RWPE2 (cell line): ENCODE measurements around the gene SCNM1.
A peak's percentile ranks its signal among the peaks of the same experiment; 100 is the strongest.

Source experiments
- ATAC-seq: fragments of 200-7000 bp; cut with Tn5 transposase; 3 replicates; pipeline ENCODE4 v1.9.1; 2021; ENCODE audit warnings: low read depth
- DNase-seq: peaks from one replicate; pipeline ENCODE4 v3.0.0-alpha.2; 2020; ENCODE audit warnings: low spot score
- H3K27ac ChIP-seq: fragments of 450-650 bp; 2 replicates; pipeline ENCODE4 v1.5.1; 2017; ENCODE audit warnings: mild to moderate bottlenecking; ENCODE audit not compliant: poor library complexity, severe bottlenecking
- H3K27me3 ChIP-seq: fragments of 250-450 bp; sonication (Bioruptor Pico); 2 replicates; pipeline ENCODE4 v1.5.1; 2021; ENCODE audit warnings: mild to moderate bottlenecking, moderate library complexity; ENCODE audit not compliant: insufficient read depth, poor library complexity, severe bottlenecking
- H3K36me3 ChIP-seq: fragments of 250-450 bp; sonication (Bioruptor Pico); 2 replicates; pipeline ENCODE4 v1.5.1; 2020; ENCODE audit warnings: low read depth, mild to moderate bottlenecking, moderate library complexity
- H3K4me1 ChIP-seq: fragments of 250-450 bp; sonication (Bioruptor Pico); 2 replicates; pipeline ENCODE4 v1.5.1; 2021; ENCODE audit warnings: mild to moderate bottlenecking, moderate library complexity; ENCODE audit not compliant: insufficient read depth, poor library complexity, severe bottlenecking
- H3K4me3 ChIP-seq: fragments of 250-450 bp; sonication (Bioruptor Pico); 2 replicates; pipeline ENCODE4 v1.5.1; 2021; ENCODE audit warnings: mild to moderate bottlenecking, moderate library complexity; ENCODE audit not compliant: severe bottlenecking
- H3K9me3 ChIP-seq: fragments of 250-450 bp; sonication (Bioruptor Pico); 2 replicates; pipeline ENCODE4 v1.5.1; 2021; ENCODE audit warnings: mild to moderate bottlenecking, moderate library complexity; ENCODE audit not compliant: severe bottlenecking
- TF ChIP-seq, protein P1 (sequence below): fragments of 450-650 bp; IDR thresholded peaks from one replicate; pipeline ENCODE4 v1.5.1; 2017; ENCODE audit warnings: mild to moderate bottlenecking, moderate library complexity; ENCODE audit not compliant: poor library complexity, severe bottlenecking

Gene SCNM1

DNA sequence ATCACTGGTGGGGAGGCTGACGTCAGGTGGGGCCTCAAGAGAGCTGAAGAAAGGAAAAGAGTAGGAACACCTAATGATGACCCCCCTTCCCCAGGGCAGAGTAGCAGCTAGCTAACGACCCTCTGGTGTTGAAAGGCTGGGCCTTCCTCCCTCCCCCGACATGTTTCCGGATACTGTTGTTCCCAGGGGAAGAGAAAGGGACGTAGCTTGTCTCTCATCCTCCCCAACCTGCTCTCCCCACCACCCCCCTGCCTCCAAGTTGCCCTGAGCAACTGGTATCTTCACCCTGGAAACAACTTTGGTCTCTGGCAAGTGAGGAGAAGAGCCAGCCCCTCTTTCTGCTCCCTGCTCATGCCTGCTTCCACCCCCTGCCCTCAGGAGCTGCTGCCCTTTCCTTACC is 22.0 kb upstream of the SCNM1 start:
- Histone ChIP-seq H3K4me3 (no peak overlapping the region), H3K27me3 (no peaks in the 10 kb centered on the region), H3K4me1 (no peaks in the 10 kb centered on the region), H3K27ac (no peak overlapping the region), H3K9me3 (no peaks in the 10 kb centered on the region), H3K36me3 (no peaks in the 10 kb centered on the region)
- ATAC-seq (no peak), DNase-seq (no peak)
- TF ChIP-seq, protein P1, sequence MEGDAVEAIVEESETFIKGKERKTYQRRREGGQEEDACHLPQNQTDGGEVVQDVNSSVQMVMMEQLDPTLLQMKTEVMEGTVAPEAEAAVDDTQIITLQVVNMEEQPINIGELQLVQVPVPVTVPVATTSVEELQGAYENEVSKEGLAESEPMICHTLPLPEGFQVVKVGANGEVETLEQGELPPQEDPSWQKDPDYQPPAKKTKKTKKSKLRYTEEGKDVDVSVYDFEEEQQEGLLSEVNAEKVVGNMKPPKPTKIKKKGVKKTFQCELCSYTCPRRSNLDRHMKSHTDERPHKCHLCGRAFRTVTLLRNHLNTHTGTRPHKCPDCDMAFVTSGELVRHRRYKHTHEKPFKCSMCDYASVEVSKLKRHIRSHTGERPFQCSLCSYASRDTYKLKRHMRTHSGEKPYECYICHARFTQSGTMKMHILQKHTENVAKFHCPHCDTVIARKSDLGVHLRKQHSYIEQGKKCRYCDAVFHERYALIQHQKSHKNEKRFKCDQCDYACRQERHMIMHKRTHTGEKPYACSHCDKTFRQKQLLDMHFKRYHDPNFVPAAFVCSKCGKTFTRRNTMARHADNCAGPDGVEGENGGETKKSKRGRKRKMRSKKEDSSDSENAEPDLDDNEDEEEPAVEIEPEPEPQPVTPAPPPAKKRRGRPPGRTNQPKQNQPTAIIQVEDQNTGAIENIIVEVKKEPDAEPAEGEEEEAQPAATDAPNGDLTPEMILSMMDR, result no peak

DNA sequence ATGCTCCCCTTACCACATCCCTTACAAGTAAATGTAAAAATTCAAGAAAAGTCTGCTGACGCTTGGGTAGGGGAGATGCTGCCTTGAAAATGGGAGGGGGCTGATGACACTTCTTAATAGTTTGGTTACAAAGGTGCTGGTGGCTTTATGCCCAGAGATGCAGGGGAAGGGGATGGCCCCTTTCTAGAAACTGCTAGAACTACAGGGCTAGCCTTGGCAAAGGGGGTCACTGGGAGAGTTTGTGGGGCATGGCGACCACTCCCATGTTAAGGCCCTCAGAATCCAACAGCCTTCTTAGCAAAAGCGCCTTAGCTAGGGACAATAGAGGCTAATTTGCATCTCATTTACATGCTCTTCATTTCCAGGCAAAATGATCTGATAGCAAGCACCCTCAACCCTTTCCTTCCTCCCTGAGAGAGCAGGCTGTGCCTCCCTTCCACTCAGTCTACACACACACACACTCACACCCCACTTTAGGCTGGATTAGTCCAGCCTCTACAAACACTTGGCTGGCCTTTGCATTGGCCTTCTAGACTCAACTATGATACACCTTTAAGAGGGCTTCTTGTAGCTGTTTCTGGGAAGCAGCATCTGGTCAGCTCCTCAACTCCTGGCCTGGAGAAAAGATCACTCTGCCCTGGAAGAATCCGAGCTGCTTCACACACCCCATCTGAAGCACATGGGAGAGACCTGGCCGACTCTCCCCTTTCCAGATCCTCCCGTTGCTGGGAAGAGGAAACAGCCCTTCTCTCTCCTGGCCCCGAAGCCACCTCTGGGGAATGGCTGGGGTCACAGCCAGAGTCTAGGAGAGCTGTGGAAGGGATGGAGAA is 21.3 kb upstream of the SCNM1 start:
- Histone ChIP-seq H3K9me3 (no peaks in the 10 kb centered on the region), H3K4me1 (no peaks in the 10 kb centered on the region), H3K27ac (no peak overlapping the region), H3K36me3 (no peaks in the 10 kb centered on the region), H3K27me3 (no peaks in the 10 kb centered on the region), H3K4me3 (no peak overlapping the region)
- ATAC-seq (no peak), DNase-seq (no peak)
- TF ChIP-seq, protein P1, result no peak

DNA sequence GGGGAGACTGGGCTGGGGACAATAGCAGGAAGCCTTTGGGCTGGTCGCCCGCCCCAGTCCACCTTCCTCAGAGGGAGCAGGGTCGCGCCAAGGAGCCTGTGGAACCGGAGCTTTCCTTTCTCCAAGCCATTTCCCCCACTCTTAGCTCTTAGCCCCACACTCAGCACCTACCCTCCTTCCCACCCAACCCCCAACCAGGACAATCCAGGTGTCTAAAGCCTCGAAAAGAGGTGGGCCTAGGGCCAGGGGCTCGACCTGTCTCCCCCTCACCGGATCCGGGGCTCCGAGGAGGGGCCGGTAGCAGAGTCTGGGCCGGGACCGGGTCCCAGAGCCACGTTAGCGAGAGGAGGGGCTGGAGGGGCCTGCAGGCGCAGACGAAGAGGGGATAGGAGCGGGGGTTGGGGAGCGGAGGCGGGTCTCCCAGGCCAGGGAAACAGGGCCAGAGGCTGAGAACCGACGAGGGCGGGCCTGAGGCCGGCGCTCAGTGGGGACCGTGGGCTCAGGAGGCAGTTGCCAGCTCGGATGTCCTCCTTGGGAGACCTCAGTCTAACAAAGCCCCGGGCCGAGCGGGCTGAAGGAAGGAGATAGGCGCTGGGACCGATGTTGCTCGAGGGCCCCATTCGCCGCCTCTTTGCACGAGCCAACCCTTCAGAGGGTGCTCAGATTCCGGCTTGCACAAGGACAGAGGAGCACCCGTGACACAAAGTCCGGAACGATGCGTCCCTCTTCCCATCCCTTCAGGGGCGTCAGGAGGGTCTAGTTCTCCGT is 20.5 kb upstream of the SCNM1 start:
- no peak overlapping the region for H3K27ac ChIP-seq
- TF ChIP-seq, protein P1, result no peak
- H3K4me3 ChIP-seq, result peak overlapping the region; percentile 39
- no peaks in the 10 kb centered on the region for H3K27me3 ChIP-seq
- H3K36me3 ChIP-seq, result no peaks in the 10 kb centered on the region
- no peak for DNase-seq
- H3K4me1 ChIP-seq, result no peaks in the 10 kb centered on the region
- no peaks in the 10 kb centered on the region for H3K9me3 ChIP-seq
- no peak for ATAC-seq

DNA sequence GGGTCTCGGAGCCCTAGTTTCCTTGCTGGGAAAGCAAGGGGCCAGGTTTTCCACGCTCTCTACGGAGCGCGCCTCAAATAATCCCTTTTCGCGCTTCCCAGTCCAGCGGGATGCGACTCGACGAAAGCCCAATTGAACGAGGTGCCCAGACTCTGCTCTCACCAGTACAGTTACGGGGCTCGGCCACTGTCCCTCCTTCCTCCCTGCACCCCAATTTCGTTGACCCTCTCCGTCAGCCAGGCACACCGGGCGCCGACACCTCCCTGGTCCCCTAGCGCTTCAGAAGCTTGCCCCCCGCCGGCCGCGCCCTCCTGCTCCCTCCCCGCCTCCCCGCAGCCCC is 19.9 kb upstream of the SCNM1 start:
- Histone ChIP-seq H3K27ac (no peak overlapping the region), H3K27me3 (no peaks in the 10 kb centered on the region), H3K4me3 (peak overlapping the region; percentile 39), H3K9me3 (no peaks in the 10 kb centered on the region), H3K4me1 (no peaks in the 10 kb centered on the region), H3K36me3 (no peaks in the 10 kb centered on the region)
- TF ChIP-seq, protein P1, result no peak
- no peak; the same call in 2 of the 3 replicates for ATAC-seq
- DNase-seq, result no peak
